Psoas muscle (tissue), 8 donors: ENCODE results near the gene YTHDF1. TPM values are rescaled to one million over a fixed set of nuclear protein-coding genes. Genes with fewer than 3 reads are reported as not detected.

Experiments
- ATAC-seq, 4 donors: fragments of 200-7000 bp; cut with Tn5 transposase; one replicate each; pipeline ENCODE4 v1.9.1; 2020; ENCODE audit warnings: moderate library complexity in 3 of 4, mild to moderate bottlenecking in 2 of 4
- DNase-seq, 2 donors: peaks; one replicate each; pipeline ENCODE4 v3.0.0-alpha.2; 2020
- H3K27ac ChIP-seq: fragments of 200-600 bp; one replicate; pipeline ENCODE4 v1.8.0; 2022
- H3K27me3 ChIP-seq, 3 donors: fragments of 200-600 bp in 1 of 3; one replicate each; pipeline versions ENCODE4 v1.6.1 to v1.8.0; 2013 to 2022; ENCODE audit warnings: low read length in 2 of 3, mild to moderate bottlenecking in 2 of 3, moderate library complexity in 1 of 3; ENCODE audit not compliant: insufficient read depth in 3 of 3
- H3K36me3 ChIP-seq, 2 donors: fragments of 200-600 bp in 1 of 2; one replicate each; pipeline versions ENCODE4 v1.6.1 to v1.8.0; 2013 to 2022; ENCODE audit warnings: low read depth in 1 of 2, mild to moderate bottlenecking in 1 of 2, moderate library complexity in 1 of 2; ENCODE audit not compliant: insufficient read depth in 1 of 2
- H3K4me1 ChIP-seq: fragments of 200-600 bp; one replicate; pipeline ENCODE4 v1.8.0; 2022
- H3K4me3 ChIP-seq: fragments of 200-600 bp; one replicate; pipeline ENCODE4 v1.8.0; 2022; ENCODE audit warnings: mild to moderate bottlenecking
- H3K9me3 ChIP-seq: fragments of 200-600 bp; one replicate; pipeline ENCODE4 v1.8.0; 2022
- WGBS, 3 donors: extraction: QIAGEN DNeasy Blood & Tissue Kit; methylation state at CpG; one replicate each; pipeline versions ENCODE4 v1.1.6 to v1.1.7; 2013; 5-methylcytosine and 5-hydroxymethylcytosine counted together
- intact Hi-C, 2 donors: fragments of 100-400 bp; cut with DNase I; formaldehyde crosslinking; loops; one replicate each; pipeline versions ENCODE4 v1.11.0 to v1.14.2; 2022
- polyA plus RNA-seq, 3 donors: library from polyadenylated mRNA; stranded (reverse); fragments of 200-250 nt; gene quantifications; one replicate each; pipeline ENCODE4 v1.2.3, GENCODE V29; 2013
- total RNA-seq, 4 donors: library from RNA; stranded (reverse); fragmentation: NEBNext Ultra II Directional in 2 of 4; extraction: Animal tissue kit (Norgen Biotek cat#: 25700) in 2 of 4; gene quantifications; one replicate each; pipeline versions ENCODE4 v1.2.1 to v1.2.4, GENCODE V29; 2021 to 2023
- TF ChIP-seq, protein P1 (sequence below): fragments of 200-600 bp; IDR thresholded peaks from one replicate; pipeline ENCODE4 v1.8.0; 2022; ENCODE audit warnings: antibody characterized with exemption
- donor health status: healthy with polysubstance abuse.
- donor health status: DM: no; HTN: no; CAD: no; lungs with moderate emphysema.
- donor health status: Bipolar disorder and iron deficiency.
- donor health status: healthy.
- donor health status: DM: yes; HTN: yes; CAD: no.
- donor health status: DM: no; HTN: no; CAD: no.
- donor health status: DM: no; HTN: no; CAD: no.
- donor health status: DM: yes; HTN: yes; CAD: no.

The YTHDF1 gene
- total and polyA plus RNA-seq, 7 donors, result 27.4 to 52.1 (median 45.8) TPM

DNA sequence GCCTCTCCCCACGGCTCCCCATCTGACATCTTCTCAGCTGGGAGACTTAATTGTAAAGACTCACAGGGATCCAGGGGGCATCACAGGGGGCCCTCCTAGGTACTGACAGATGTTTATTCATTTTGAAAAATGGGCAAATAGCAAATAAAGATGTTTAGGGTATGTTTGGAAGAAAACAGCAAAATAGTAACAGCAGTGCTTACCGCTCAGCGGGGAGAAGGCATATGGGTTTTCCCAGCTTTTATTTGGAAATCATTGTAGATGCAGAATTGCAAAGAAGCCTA is 17.1 kb upstream of the YTHDF1 start:
- Histone ChIP-seq H3K4me3 (no peak overlapping the region), H3K9me3 (no peaks in the 10 kb centered on the region), H3K27ac (no peak overlapping the region), H3K36me3 (no peaks in the 10 kb centered on the region), H3K4me1 (no peaks in the 10 kb centered on the region), H3K27me3 (peaks cover 0 to 83% (median 2%) of the 10 kb centered on the region in 3 donors)
- TF ChIP-seq, protein P1, sequence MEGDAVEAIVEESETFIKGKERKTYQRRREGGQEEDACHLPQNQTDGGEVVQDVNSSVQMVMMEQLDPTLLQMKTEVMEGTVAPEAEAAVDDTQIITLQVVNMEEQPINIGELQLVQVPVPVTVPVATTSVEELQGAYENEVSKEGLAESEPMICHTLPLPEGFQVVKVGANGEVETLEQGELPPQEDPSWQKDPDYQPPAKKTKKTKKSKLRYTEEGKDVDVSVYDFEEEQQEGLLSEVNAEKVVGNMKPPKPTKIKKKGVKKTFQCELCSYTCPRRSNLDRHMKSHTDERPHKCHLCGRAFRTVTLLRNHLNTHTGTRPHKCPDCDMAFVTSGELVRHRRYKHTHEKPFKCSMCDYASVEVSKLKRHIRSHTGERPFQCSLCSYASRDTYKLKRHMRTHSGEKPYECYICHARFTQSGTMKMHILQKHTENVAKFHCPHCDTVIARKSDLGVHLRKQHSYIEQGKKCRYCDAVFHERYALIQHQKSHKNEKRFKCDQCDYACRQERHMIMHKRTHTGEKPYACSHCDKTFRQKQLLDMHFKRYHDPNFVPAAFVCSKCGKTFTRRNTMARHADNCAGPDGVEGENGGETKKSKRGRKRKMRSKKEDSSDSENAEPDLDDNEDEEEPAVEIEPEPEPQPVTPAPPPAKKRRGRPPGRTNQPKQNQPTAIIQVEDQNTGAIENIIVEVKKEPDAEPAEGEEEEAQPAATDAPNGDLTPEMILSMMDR, result no peak
- 60 to 88% (median 78%) methylated on average over 3 of the region's 3 CpGs for WGBS, 3 donors
- DNase-seq (no peak), ATAC-seq (no peak)
- intact Hi-C loops, result loop anchor here in 1 of 2 donors (5.0 kb wide), 1 partner anchor 51 kb away; no protein-coding TSS in a partner anchor

DNA sequence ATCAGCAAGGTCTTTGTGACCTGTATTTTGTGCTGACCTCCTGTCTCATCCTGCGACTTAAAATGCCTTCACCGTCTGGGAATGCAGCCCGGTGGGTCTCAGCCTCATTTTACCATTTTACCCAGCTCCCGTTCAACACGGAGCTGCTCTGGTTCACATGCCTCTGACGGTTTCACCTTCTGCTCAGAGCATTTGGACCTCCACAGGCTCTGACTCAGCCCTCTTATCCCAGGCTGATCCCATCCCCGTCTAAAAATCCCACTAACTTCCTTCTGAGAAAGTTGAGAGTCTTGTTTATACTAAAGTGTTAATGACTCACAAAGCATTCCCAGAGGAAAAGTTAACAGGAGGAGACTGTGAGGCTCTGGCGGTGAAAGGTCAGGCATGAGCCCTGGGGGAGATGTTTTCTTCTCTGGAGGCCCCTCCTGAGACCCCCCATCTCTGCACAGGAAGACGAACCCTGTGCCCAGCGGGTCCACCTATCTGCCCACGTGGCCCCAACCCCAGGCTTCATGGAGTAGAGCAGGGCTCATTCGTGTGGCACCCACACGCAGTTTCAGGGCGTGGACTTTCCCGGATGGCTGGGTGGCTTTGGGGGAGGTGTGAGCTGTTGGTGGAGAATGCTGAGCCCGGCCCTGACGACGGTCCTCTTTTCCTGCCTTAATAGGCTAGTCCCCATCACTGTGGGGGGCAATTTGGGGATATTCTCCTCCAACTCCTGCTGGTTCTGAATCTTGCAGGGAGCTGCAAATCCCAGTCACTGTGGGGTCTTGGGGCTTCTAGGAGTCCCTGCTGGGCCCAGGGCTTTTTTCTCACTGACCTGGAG is 16.5 kb upstream of the YTHDF1 start:
- intact Hi-C loops, result loop anchor here in 1 of 2 donors (5.0 kb wide), 1 partner anchor 50 kb away; no protein-coding TSS in a partner anchor
- Histone ChIP-seq H3K9me3 (no peaks in the 10 kb centered on the region), H3K4me3 (no peak overlapping the region), H3K27me3 (peaks cover 0 to 78% (median 2%) of the 10 kb centered on the region in 3 donors), H3K4me1 (no peaks in the 10 kb centered on the region), H3K27ac (no peak overlapping the region), H3K36me3 (no peaks in the 10 kb centered on the region)
- 58 to 63% (median 61%) methylated on average over 18 of the region's 18 CpGs for WGBS, 3 donors
- ATAC-seq, result no peak
- DNase-seq, result no peak
- TF ChIP-seq, protein P1, result no peak

DNA sequence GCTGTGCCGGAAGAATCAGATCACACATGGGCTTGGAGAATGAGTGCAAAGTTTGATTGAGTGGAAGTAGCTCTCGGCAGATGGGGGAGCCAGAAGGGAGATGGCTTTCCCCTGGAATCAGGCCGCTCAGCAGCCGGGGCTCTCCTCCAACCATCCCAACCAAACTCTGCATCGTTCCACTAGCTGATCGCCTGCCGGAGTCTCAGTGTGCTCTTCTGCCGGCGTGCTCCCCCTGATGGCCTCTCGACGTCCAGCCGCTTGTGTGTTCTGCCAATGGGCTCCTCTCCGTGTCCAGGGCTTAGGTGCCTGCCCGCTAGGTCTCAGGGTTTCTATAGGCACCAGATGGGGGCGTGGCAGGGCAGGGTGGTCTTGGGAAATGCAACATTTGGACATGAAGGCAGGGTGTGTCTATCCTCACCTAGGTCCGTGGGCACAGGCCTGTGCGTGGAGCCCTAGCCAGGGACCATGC is 14.9 kb upstream of the YTHDF1 start:
- H3K36me3 ChIP-seq, result no peaks in the 10 kb centered on the region
- H3K27ac ChIP-seq, result no peak overlapping the region
- DNase-seq, result peak; percentile 52 to 65
- peaks cover 0 to 64% (median 2%) of the 10 kb centered on the region in 3 donors for H3K27me3 ChIP-seq
- no peaks in the 10 kb centered on the region for H3K4me1 ChIP-seq
- TF ChIP-seq, protein P1, result peak; percentile 43
- peak; percentile 59 to 75 (median 69) for ATAC-seq
- no peaks in the 10 kb centered on the region for H3K9me3 ChIP-seq
- 10 to 12% (median 11%) methylated on average over 17 of the region's 17 CpGs for WGBS, 3 donors
- intact Hi-C loops, result loop anchor here in 1 of 2 donors (5.0 kb wide), 1 partner anchor 49 kb away; no protein-coding TSS in a partner anchor
- no peak overlapping the region for H3K4me3 ChIP-seq

DNA sequence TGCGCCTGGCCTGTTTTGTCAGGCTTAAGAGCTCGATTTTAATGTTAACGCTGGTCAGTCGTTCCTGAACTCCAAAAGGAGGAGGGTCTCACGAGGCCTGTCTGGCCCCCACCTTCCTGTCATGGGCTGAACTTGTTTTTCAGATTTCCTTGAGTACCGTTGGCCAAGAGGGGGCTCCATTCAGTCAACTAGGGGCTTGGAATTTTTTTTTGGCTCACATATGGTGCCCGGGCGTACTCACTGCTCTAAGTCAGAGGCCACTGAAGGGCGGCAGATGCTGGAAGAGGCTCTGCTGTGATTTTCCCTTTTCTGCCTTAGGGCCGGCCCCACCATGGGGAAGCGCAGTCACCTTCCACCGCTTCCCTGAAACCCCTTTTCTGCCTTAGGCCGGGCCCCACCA is 12.9 kb upstream of the YTHDF1 start:
- Histone ChIP-seq H3K4me3 (no peak overlapping the region), H3K27me3 (peaks cover 0 to 48% (median 2%) of the 10 kb centered on the region in 3 donors), H3K9me3 (no peaks in the 10 kb centered on the region), H3K4me1 (no peaks in the 10 kb centered on the region), H3K36me3 (no peaks in the 10 kb centered on the region), H3K27ac (no peak overlapping the region)
- intact Hi-C loops, result no loop called here
- 60 to 66% (median 62%) methylated on average over 13 of the region's 13 CpGs for WGBS, 3 donors
- DNase-seq (no peak), ATAC-seq (no peak)
- TF ChIP-seq, protein P1, result no peak
